ENCODE measurements around the gene CLN6.

CLN6 gene

GRCh38 chr15:68191555-68191954 lies 38.0 kb downstream of the CLN6 start:
- TF ChIP-seq EZH2phosphoT487 (IDR thresholded peaks at IDR 0.05; ENCODE audit: low read depth): no peak
- TF ChIP-seq CTCF (IDR thresholded peaks at IDR 0.05; ENCODE audit: low read depth, low read length): no peak
- H3K4me1 ChIP-seq (ENCODE audit: low read length): peaks cover 63% of the 10 kb centered on the region
- H3K4me2 ChIP-seq (ENCODE audit: low read length): peak overlapping the region; percentile 22
- peak overlapping the region; percentile 40 for H3K27ac ChIP-seq (ENCODE audit: low read length)
- H3K9me3 ChIP-seq (ENCODE audit: insufficient read depth, low read length): no peaks in the 10 kb centered on the region
- no peaks in the 10 kb centered on the region for H4K20me1 ChIP-seq (ENCODE audit: insufficient read depth, low read length)
- H2AFZ ChIP-seq (ENCODE audit: low read depth, low read length): no peak overlapping the region
- H3K79me2 ChIP-seq (ENCODE audit: low read length): no peaks in the 10 kb centered on the region; the same call in 1 of the 2 replicates
- peaks cover 74% of the 10 kb centered on the region for H3K36me3 ChIP-seq (replicated peaks; ENCODE audit: low read depth, low read length)
- H3K9ac ChIP-seq (ENCODE audit: low read length): 0 out of 2 replicates have a peak overlapping the region, but pooled peaks have one; percentile 1
- H3K4me3 ChIP-seq (ENCODE audit: low read length): no peak overlapping the region
- no peaks in the 10 kb centered on the region for H3K27me3 ChIP-seq (ENCODE audit: low read depth, low read length)

GRCh38 chr15:68190048-68190447 lies 39.5 kb downstream of the CLN6 start:
- no peak overlapping the region for H2AFZ ChIP-seq (ENCODE audit: low read depth, low read length)
- H4K20me1 ChIP-seq (ENCODE audit: insufficient read depth, low read length): no peaks in the 10 kb centered on the region
- peaks cover 48% of the 10 kb centered on the region for H3K4me1 ChIP-seq (ENCODE audit: low read length)
- TF ChIP-seq CTCF (IDR thresholded peaks at IDR 0.05; ENCODE audit: low read depth, low read length) (no peak), EZH2phosphoT487 (IDR thresholded peaks at IDR 0.05; ENCODE audit: low read depth) (no peak)
- H3K4me3 ChIP-seq (ENCODE audit: low read length): no peak overlapping the region
- no peaks in the 10 kb centered on the region for H3K27me3 ChIP-seq (ENCODE audit: low read depth, low read length)
- peaks cover 61% of the 10 kb centered on the region for H3K36me3 ChIP-seq (replicated peaks; ENCODE audit: low read depth, low read length)
- H3K27ac ChIP-seq (ENCODE audit: low read length): peak overlapping the region; percentile 76
- H3K79me2 ChIP-seq (ENCODE audit: low read length): no peaks in the 10 kb centered on the region; the same call in 1 of the 2 replicates
- no peaks in the 10 kb centered on the region for H3K9me3 ChIP-seq (ENCODE audit: insufficient read depth, low read length)
- H3K9ac ChIP-seq (ENCODE audit: low read length): no peak overlapping the region
- H3K4me2 ChIP-seq (ENCODE audit: low read length): peak overlapping the region; percentile 34

GRCh38 chr15:68188647-68189046 lies 40.9 kb downstream of the CLN6 start:
- H3K4me2 ChIP-seq (ENCODE audit: low read length): peak overlapping the region; percentile 34
- TF ChIP-seq CTCF (IDR thresholded peaks at IDR 0.05; ENCODE audit: low read depth, low read length) (no peak), EZH2phosphoT487 (IDR thresholded peaks at IDR 0.05; ENCODE audit: low read depth) (no peak)
- peak overlapping the region; percentile 29 for H3K9ac ChIP-seq (ENCODE audit: low read length)
- no peak overlapping the region for H3K4me3 ChIP-seq (ENCODE audit: low read length)
- H3K4me1 ChIP-seq (ENCODE audit: low read length): peaks cover 48% of the 10 kb centered on the region
- H3K27me3 ChIP-seq (ENCODE audit: low read depth, low read length): no peaks in the 10 kb centered on the region
- H4K20me1 ChIP-seq (ENCODE audit: insufficient read depth, low read length): no peaks in the 10 kb centered on the region
- peaks cover 67% of the 10 kb centered on the region for H3K36me3 ChIP-seq (replicated peaks; ENCODE audit: low read depth, low read length)
- H2AFZ ChIP-seq (ENCODE audit: low read depth, low read length): no peak overlapping the region
- no peaks in the 10 kb centered on the region; the same call in 1 of the 2 replicates for H3K79me2 ChIP-seq (ENCODE audit: low read length)
- no peaks in the 10 kb centered on the region for H3K9me3 ChIP-seq (ENCODE audit: insufficient read depth, low read length)
- peak overlapping the region; percentile 76 for H3K27ac ChIP-seq (ENCODE audit: low read length)

GRCh38 chr15:68187559-68187958 lies 42.0 kb downstream of the CLN6 start:
- Histone ChIP-seq H3K36me3 (replicated peaks; ENCODE audit: low read depth, low read length) (peaks cover 63% of the 10 kb centered on the region), H3K9ac (ENCODE audit: low read length) (no peak overlapping the region), H3K4me2 (ENCODE audit: low read length) (no peak overlapping the region), H4K20me1 (ENCODE audit: insufficient read depth, low read length) (no peaks in the 10 kb centered on the region), H3K27ac (ENCODE audit: low read length) (peak overlapping the region; percentile 76; the same call in 1 of the 2 replicates), H3K27me3 (ENCODE audit: low read depth, low read length) (no peaks in the 10 kb centered on the region), H2AFZ (ENCODE audit: low read depth, low read length) (no peak overlapping the region), H3K4me3 (ENCODE audit: low read length) (no peak overlapping the region), H3K9me3 (ENCODE audit: insufficient read depth, low read length) (no peaks in the 10 kb centered on the region), H3K79me2 (ENCODE audit: low read length) (no peaks in the 10 kb centered on the region; the same call in 1 of the 2 replicates), H3K4me1 (ENCODE audit: low read length) (peaks cover 47% of the 10 kb centered on the region)
- TF ChIP-seq CTCF (IDR thresholded peaks at IDR 0.05; ENCODE audit: low read depth, low read length): no peak
- TF ChIP-seq EZH2phosphoT487 (IDR thresholded peaks at IDR 0.05; ENCODE audit: low read depth): no peak
